Measurements from ENCODE around the gene PAXIP1. TPM values are rescaled to one million over a fixed set of nuclear protein-coding genes. Genes with fewer than 3 reads are reported as not detected.

The PAXIP1 gene
- total RNA-seq, 2 experiments from 2014 or later = 6.4 to 6.7 TPM

- Histone ChIP-seq H3K9me3 (ENCODE audit: control insufficient read depth in 1 of 2, insufficient read depth in 1 of 2, low read length in 2 of 2) (peaks cover 0 to 12% of the 10 kb centered on the region in 2 experiments), H3K4me3 (ENCODE audit: low read length) (no peak overlapping the region), H3K27ac (ENCODE audit: low read depth in 1 of 2, low read length in 2 of 2) (no peak overlapping the region), H3K4me1 (ENCODE audit: insufficient read depth, low read length) (peaks cover 10% of the 10 kb centered on the region), H3K27me3 (ENCODE audit: control insufficient read depth in 1 of 2, insufficient read depth in 2 of 2, low read length in 2 of 2) (peaks cover 0 to 10% of the 10 kb centered on the region in 2 experiments), H3K36me3 (ENCODE audit: insufficient read depth, low read length) (no peaks in the 10 kb centered on the region)
- no peaks in the 10 kb centered on the region for H3K9me3 Mint-ChIP-seq
- no peak overlapping the region for H3K27ac Mint-ChIP-seq
- H3K27me3 Mint-ChIP-seq = peaks cover 23% of the 10 kb centered on the region
- no peak overlapping the region for H3K4me3 Mint-ChIP-seq
- H3K36me3 Mint-ChIP-seq (ENCODE audit: low read depth) = no peaks in the 10 kb centered on the region
- intact Hi-C loops (cut with DNase I, micrococcal nuclease) = loop anchor here (1.0 to 10.0 kb wide), 4 partner anchors 40 to 1562 kb away; no protein-coding TSS in a partner anchor
- ChIA-PET CTCF (interaction anchor here (1.0 to 3.5 kb wide), 6 partner anchors 14 to 432 kb away, joined by 3 to 26 read pairs (median 7); no protein-coding TSS in a partner anchor), POLR2A (interaction anchor here (0.6 to 2.4 kb wide), 3 partner anchors 15 to 384 kb away, joined by 3 to 15 read pairs (median 6); partner anchors contain the start of gene PAXIP1)
- no peak for ATAC-seq (ENCODE audit: poor library complexity)
- TF ChIP-seq CTCF (IDR thresholded peaks at IDR 0.05) = no peak
- no peak for DNase-seq
- H3K4me1 Mint-ChIP-seq (ENCODE audit: low read depth) = peaks cover 5% of the 10 kb centered on the region
Observed at GRCh38 chr7:154912871-154913637, 89.9 kb downstream of the PAXIP1 start.

- POLR2A ChIA-PET = no interaction called here
- Mint-ChIP-seq H3K4me1 (ENCODE audit: low read depth) (peaks cover 5% of the 10 kb centered on the region), H3K36me3 (ENCODE audit: low read depth) (no peaks in the 10 kb centered on the region), H3K9me3 (no peaks in the 10 kb centered on the region), H3K27me3 (peaks cover 23% of the 10 kb centered on the region), H3K27ac (no peak overlapping the region), H3K4me3 (no peak overlapping the region)
- Histone ChIP-seq H3K36me3 (ENCODE audit: insufficient read depth, low read length) (no peaks in the 10 kb centered on the region), H3K9me3 (ENCODE audit: control insufficient read depth in 1 of 2, insufficient read depth in 1 of 2, low read length in 2 of 2) (peaks cover 0 to 12% of the 10 kb centered on the region in 2 experiments), H3K4me3 (ENCODE audit: low read length) (no peak overlapping the region), H3K27ac (ENCODE audit: low read depth in 1 of 2, low read length in 2 of 2) (no peak overlapping the region), H3K27me3 (ENCODE audit: control insufficient read depth in 1 of 2, insufficient read depth in 2 of 2, low read length in 2 of 2) (peaks cover 0 to 10% of the 10 kb centered on the region in 2 experiments), H3K4me1 (ENCODE audit: insufficient read depth, low read length) (peaks cover 10% of the 10 kb centered on the region)
- TF ChIP-seq CTCF (IDR thresholded peaks at IDR 0.05) = no peak
- ATAC-seq (ENCODE audit: poor library complexity) (no peak), DNase-seq (no peak)
- intact Hi-C loops (cut with DNase I, micrococcal nuclease) = loop anchor here (2.0 to 10.0 kb wide), 3 partner anchors 41 to 1563 kb away; no protein-coding TSS in a partner anchor
- CTCF ChIA-PET = interaction anchor here (0.7 to 1.3 kb wide), 2 partner anchors 41 to 433 kb away, joined by 3 read pairs; no protein-coding TSS in a partner anchor
Observed at GRCh38 chr7:154911862-154912455, 91.0 kb downstream of the PAXIP1 start.

GRCh38 chr7:154911411-154911810 lies 91.5 kb downstream of the PAXIP1 start:
- no peak overlapping the region for H3K4me3 ChIP-seq (ENCODE audit: low read length)
- no peaks in the 10 kb centered on the region for H3K36me3 ChIP-seq (ENCODE audit: insufficient read depth, low read length)
- no peak overlapping the region for H3K4me3 Mint-ChIP-seq
- H3K27me3 ChIP-seq (ENCODE audit: control insufficient read depth in 1 of 2, insufficient read depth in 2 of 2, low read length in 2 of 2) = peaks cover 0 to 10% of the 10 kb centered on the region in 2 experiments
- H3K27ac ChIP-seq (ENCODE audit: low read depth in 1 of 2, low read length in 2 of 2) = no peak overlapping the region
- no peaks in the 10 kb centered on the region for H3K9me3 Mint-ChIP-seq
- H3K27me3 Mint-ChIP-seq = peaks cover 21% of the 10 kb centered on the region
- peaks cover 10% of the 10 kb centered on the region for H3K4me1 ChIP-seq (ENCODE audit: insufficient read depth, low read length)
- ATAC-seq (ENCODE audit: poor library complexity) (no peak), DNase-seq (no peak)
- peaks cover 0 to 12% of the 10 kb centered on the region in 2 experiments for H3K9me3 ChIP-seq (ENCODE audit: control insufficient read depth in 1 of 2, insufficient read depth in 1 of 2, low read length in 2 of 2)
- peaks cover 5% of the 10 kb centered on the region for H3K4me1 Mint-ChIP-seq (ENCODE audit: low read depth)
- H3K27ac Mint-ChIP-seq = no peak overlapping the region
- no peaks in the 10 kb centered on the region for H3K36me3 Mint-ChIP-seq (ENCODE audit: low read depth)
- POLR2A ChIA-PET = no interaction called here
- intact Hi-C loops (cut with DNase I, micrococcal nuclease) = loop anchor here (5.0 to 10.0 kb wide), 2 partner anchors 96 to 1563 kb away; no protein-coding TSS in a partner anchor
- no peak for TF ChIP-seq CTCF (IDR thresholded peaks at IDR 0.05)
- CTCF ChIA-PET = interaction anchor here (0.7 to 1.3 kb wide), 2 partner anchors 42 to 433 kb away, joined by 3 read pairs; no protein-coding TSS in a partner anchor
